NCI-H1436 (cell line): ENCODE results near the gene MRPL22.
"Not testable (repeated sequence)": the region's sequence is repeated elsewhere in the genome, so short reads cannot be mapped to it uniquely, and the experiment has no call there.

Source experiments
- DNase-seq: peaks from one replicate; lab custom pipeline; 2025; lab: John Stamatoyannopoulos, UW

The MRPL22 gene

GRCh38 chr5:154997746-154998145 is 56.9 kb downstream of the MRPL22 start:
- DNase-seq: no peak

GRCh38 chr5:154999865-155000264 is 59.0 kb downstream of the MRPL22 start:
- DNase-seq: no peak

GRCh38 chr5:155001523-155001922 is 60.6 kb downstream of the MRPL22 start:
- no peak for DNase-seq

GRCh38 chr5:155002722-155003121 is 61.8 kb downstream of the MRPL22 start:
- not testable (repeated sequence) for DNase-seq

GRCh38 chr5:155004138-155004744 is 63.4 kb downstream of the MRPL22 start:
- DNase-seq: peak; percentile 9

- DNase-seq: not testable (repeated sequence)
These were observed 65.4 kb downstream of the MRPL22 start for GRCh38 chr5:155006265-155006664.

- no peak for DNase-seq
These were observed 67.8 kb downstream of the MRPL22 start for GRCh38 chr5:155008669-155009068.

- DNase-seq: no peak
These were observed 70.0 kb downstream of the MRPL22 start for GRCh38 chr5:155010881-155011280.

GRCh38 chr5:155013526-155013925 is 72.7 kb downstream of the MRPL22 start, which contains the start of gene KIF4B:
TSS of gene KIF4B (plus strand) at chr5:155013755. CDS start at chr5:155013860, 105 bp downstream.
- DNase-seq: no peak

GRCh38 chr5:155015239-155015638 is 74.4 kb downstream of the MRPL22 start:
- no peak for DNase-seq

GRCh38 chr5:155017610-155018009 is 76.7 kb downstream of the MRPL22 start:
- no peak for DNase-seq
